AG04449 (cell line): ENCODE data around the gene SLC6A15.

Source experiments
- CTCF ChIA-PET: fragments of 350-600 bp; formaldehyde crosslinking; extraction: SDS; loops from one replicate; lab custom pipeline; 2021; ENCODE audit warnings: antibody characterized with exemption; lab: Yijun Ruan, JAX
- POLR2A ChIA-PET: fragments of 400-600, 350-600 bp; formaldehyde crosslinking; extraction: SDS; loops from one replicate; lab custom pipeline; 2020; ENCODE audit warnings: antibody characterized with exemption, inconsistent platforms; lab: Yijun Ruan, JAX
- DNase-seq: peaks from one replicate; pipeline ENCODE4 v3.0.0-alpha.2; 2010; ENCODE audit warnings: low read depth, low spot score
- H3K4me3 ChIP-seq: 2 replicates; pipeline ENCODE4 v1.5.1; 2011; ENCODE audit warnings: low read depth, mild to moderate bottlenecking, control low read depth, low read length
- CTCF ChIP-seq: IDR thresholded peaks from one replicate; pipeline ENCODE4 v1.5.1; 2011; ENCODE audit warnings: mild to moderate bottlenecking, moderate library complexity, low read length, control low read depth, inconsistent platforms; ENCODE audit not compliant: insufficient read depth; ENCODE audit errors: missing control alignments

Gene SLC6A15

GRCh38 chr12:84889818-84890217, 22.8 kb downstream of the SLC6A15 start:
- ChIA-PET POLR2A (no interaction called here), CTCF (no interaction called here)
- no peak overlapping the region for H3K4me3 ChIP-seq
- DNase-seq: no peak
- no peak for TF ChIP-seq CTCF

- DNase-seq: no peak
- CTCF ChIA-PET: no interaction called here
- POLR2A ChIA-PET: no interaction called here
- H3K4me3 ChIP-seq: no peak overlapping the region
- no peak for TF ChIP-seq CTCF
These were observed 23.7 kb downstream of the SLC6A15 start for GRCh38 chr12:84888861-84889260.

GRCh38 chr12:84877340-84877739, 35.3 kb downstream of the SLC6A15 start:
- DNase-seq: no peak
- TF ChIP-seq CTCF: no peak
- H3K4me3 ChIP-seq: no peak overlapping the region
- ChIA-PET CTCF (interaction anchor here (0.6 to 10.4 kb wide), 4 partner anchors 22 to 183 kb away, joined by 3 to 296 read pairs (median 6); partner anchors contain the start of genes LRRIQ1 and TSPAN19), POLR2A (no interaction called here)

GRCh38 chr12:84875241-84875640, 37.4 kb downstream of the SLC6A15 start:
- ChIA-PET CTCF (interaction anchor here (0.6 to 10.4 kb wide), 22 partner anchors 8 to 571 kb away, joined by 3 to 296 read pairs (median 4); partner anchors contain the start of genes LRRIQ1 and TSPAN19), POLR2A (interaction anchor here (0.5 kb wide), 1 partner anchor 59 kb away, joined by 3 read pairs; no protein-coding TSS in a partner anchor)
- no peak for DNase-seq
- no peak for TF ChIP-seq CTCF
- H3K4me3 ChIP-seq: no peak overlapping the region

GRCh38 chr12:84874825-84875139, 37.8 kb downstream of the SLC6A15 start:
- no peak for DNase-seq
- H3K4me3 ChIP-seq: no peak overlapping the region
- no peak for TF ChIP-seq CTCF
- ChIA-PET POLR2A (no interaction called here), CTCF (interaction anchor here (0.6 to 10.4 kb wide), 22 partner anchors 8 to 571 kb away, joined by 3 to 296 read pairs (median 4); partner anchors contain the start of genes LRRIQ1 and TSPAN19)

GRCh38 chr12:84874125-84874824, 38.3 kb downstream of the SLC6A15 start:
- ChIA-PET CTCF (interaction anchor here (0.6 to 10.4 kb wide), 21 partner anchors 8 to 572 kb away, joined by 3 to 296 read pairs (median 4); partner anchors contain the start of genes LRRIQ1 and TSPAN19), POLR2A (no interaction called here)
- TF ChIP-seq CTCF: peak; percentile 55
- DNase-seq: peak; percentile 5
- no peak overlapping the region for H3K4me3 ChIP-seq
